Glutamatergic neuron (in vitro differentiated cells): ENCODE measurements around the gene TRPM8. TPM values are rescaled to one million over a fixed set of nuclear protein-coding genes. Genes with fewer than 3 reads are reported as not detected.
"Not testable (repeated sequence)": the region's sequence is repeated elsewhere in the genome, so short reads cannot be mapped to it uniquely, and the experiment has no call there.

Source experiments
- DNase-seq: peaks from one replicate; pipeline ENCODE4 v3.0.0; 2022
- H3K27ac Mint-ChIP-seq: one replicate; pipeline ENCODE4 v1.8.0; 2020; ENCODE audit warnings: mild to moderate bottlenecking, mixed read lengths, inconsistent platforms; ENCODE audit not compliant: unreplicated experiment
- H3K27me3 Mint-ChIP-seq: one replicate; pipeline ENCODE4 v1.8.0; 2020; ENCODE audit warnings: mild to moderate bottlenecking, moderate library complexity, mixed read lengths, inconsistent platforms; ENCODE audit not compliant: unreplicated experiment
- H3K36me3 Mint-ChIP-seq: one replicate; pipeline ENCODE4 v1.8.0; 2020; ENCODE audit warnings: mild to moderate bottlenecking, mixed read lengths, inconsistent platforms; ENCODE audit not compliant: unreplicated experiment
- H3K4me1 Mint-ChIP-seq: one replicate; pipeline ENCODE4 v1.8.0; 2020; ENCODE audit warnings: mild to moderate bottlenecking, low read depth, mixed read lengths, inconsistent platforms; ENCODE audit not compliant: unreplicated experiment
- H3K4me3 Mint-ChIP-seq: one replicate; pipeline ENCODE4 v1.8.0; 2020; ENCODE audit warnings: mild to moderate bottlenecking, mixed read lengths, inconsistent platforms; ENCODE audit not compliant: unreplicated experiment
- H3K9me3 Mint-ChIP-seq: one replicate; pipeline ENCODE4 v1.8.0; 2020; ENCODE audit warnings: mild to moderate bottlenecking, moderate library complexity, mixed read lengths, inconsistent platforms; ENCODE audit not compliant: unreplicated experiment
- total RNA-seq: library from RNA; stranded (reverse); fragmentation: NEBNext Ultra II Directional; extraction: Animal tissue kit (Norgen Biotek cat#: 25700); gene quantifications from one replicate; pipeline ENCODE4 v1.2.1, GENCODE V29; 2021; ENCODE audit not compliant: unreplicated experiment
- TF ChIP-seq, protein P1 (sequence below): fragments of 200-600 bp; sonication (generic); IDR thresholded peaks from one replicate; pipeline ENCODE4 v1.5.0; 2021; ENCODE audit not compliant: partially characterized antibody, unreplicated experiment

The TRPM8 gene
- total RNA-seq, 1 donor from 2014 or later = not detected

DNA sequence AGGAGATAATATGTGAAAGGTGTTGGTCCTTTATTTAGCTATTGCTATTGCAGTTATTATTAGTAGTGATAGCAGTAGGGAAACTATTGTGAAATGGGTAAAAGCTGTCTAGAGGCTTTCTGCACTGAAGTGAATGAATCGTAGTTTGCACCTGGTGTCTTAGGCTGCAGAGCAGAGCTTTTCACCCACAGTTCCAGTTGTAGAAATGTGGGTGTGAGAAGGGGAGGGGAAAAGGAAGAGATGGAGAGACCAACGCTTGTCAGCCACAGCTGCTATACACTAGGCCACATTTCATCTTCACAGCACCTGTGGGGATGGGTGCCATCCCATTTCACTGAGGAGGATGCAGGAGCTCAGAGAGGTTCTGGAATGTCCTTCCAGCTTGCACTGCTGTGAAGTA, 50.0 kb downstream of the TRPM8 start:
- H3K4me3 Mint-ChIP-seq = no peak overlapping the region
- peaks cover 4% of the 10 kb centered on the region for H3K4me1 Mint-ChIP-seq
- H3K27me3 Mint-ChIP-seq = no peaks in the 10 kb centered on the region
- H3K36me3 Mint-ChIP-seq = peaks cover 8% of the 10 kb centered on the region
- H3K27ac Mint-ChIP-seq = no peak overlapping the region
- no peak for DNase-seq
- TF ChIP-seq, protein P1, sequence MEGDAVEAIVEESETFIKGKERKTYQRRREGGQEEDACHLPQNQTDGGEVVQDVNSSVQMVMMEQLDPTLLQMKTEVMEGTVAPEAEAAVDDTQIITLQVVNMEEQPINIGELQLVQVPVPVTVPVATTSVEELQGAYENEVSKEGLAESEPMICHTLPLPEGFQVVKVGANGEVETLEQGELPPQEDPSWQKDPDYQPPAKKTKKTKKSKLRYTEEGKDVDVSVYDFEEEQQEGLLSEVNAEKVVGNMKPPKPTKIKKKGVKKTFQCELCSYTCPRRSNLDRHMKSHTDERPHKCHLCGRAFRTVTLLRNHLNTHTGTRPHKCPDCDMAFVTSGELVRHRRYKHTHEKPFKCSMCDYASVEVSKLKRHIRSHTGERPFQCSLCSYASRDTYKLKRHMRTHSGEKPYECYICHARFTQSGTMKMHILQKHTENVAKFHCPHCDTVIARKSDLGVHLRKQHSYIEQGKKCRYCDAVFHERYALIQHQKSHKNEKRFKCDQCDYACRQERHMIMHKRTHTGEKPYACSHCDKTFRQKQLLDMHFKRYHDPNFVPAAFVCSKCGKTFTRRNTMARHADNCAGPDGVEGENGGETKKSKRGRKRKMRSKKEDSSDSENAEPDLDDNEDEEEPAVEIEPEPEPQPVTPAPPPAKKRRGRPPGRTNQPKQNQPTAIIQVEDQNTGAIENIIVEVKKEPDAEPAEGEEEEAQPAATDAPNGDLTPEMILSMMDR = no peak
- H3K9me3 Mint-ChIP-seq = peaks cover 4% of the 10 kb centered on the region

DNA sequence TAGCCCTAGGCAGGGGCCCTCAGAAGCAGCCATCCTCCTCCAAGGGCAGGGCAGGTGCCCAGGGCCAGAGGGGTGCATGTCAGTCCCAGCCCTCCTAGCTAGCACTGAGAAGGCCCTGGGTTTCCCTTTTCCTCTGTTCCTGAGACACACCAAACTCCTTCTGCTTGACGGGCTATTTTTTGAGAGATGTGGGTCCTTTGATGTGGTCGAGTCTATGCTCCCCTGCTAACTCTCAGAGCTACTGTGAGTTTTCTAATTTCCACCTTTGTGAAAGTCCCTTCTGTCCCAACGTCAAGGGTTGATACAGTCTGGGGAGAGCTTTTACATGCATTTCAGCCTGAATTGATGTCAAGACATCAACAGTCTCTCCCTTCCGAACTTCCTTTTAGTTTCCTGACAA, 51.4 kb downstream of the TRPM8 start:
- H3K27ac Mint-ChIP-seq = no peak overlapping the region
- H3K4me1 Mint-ChIP-seq = peaks cover 4% of the 10 kb centered on the region
- H3K9me3 Mint-ChIP-seq = peaks cover 4% of the 10 kb centered on the region
- H3K4me3 Mint-ChIP-seq = no peak overlapping the region
- H3K36me3 Mint-ChIP-seq = peaks cover 8% of the 10 kb centered on the region
- no peak for DNase-seq
- no peaks in the 10 kb centered on the region for H3K27me3 Mint-ChIP-seq
- TF ChIP-seq, protein P1 = no peak

DNA sequence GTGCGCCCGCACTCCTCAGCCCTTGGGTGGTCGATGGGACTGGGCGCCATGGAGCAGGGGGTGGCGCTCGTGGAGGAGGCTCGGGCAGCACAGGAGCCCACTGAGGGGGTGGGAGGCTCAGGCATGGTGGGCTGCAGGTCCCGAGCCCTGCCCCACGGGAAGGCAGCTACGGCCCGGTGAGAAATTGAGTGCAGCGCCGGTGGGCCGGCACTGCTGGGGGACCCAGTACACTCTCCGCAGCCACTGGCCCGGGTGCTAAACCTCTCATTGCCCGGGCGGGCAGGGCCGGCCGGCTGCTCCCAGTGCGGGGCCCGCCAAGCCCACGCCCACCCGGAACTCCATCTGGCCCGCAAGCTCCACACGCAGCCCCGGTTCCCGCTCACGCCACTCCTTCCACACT, 55.3 kb downstream of the TRPM8 start:
- H3K27me3 Mint-ChIP-seq, H3K9me3 Mint-ChIP-seq, H3K27ac Mint-ChIP-seq, H3K4me1 Mint-ChIP-seq, DNase-seq, H3K36me3 Mint-ChIP-seq, H3K4me3 Mint-ChIP-seq: not testable (repeated sequence)

DNA sequence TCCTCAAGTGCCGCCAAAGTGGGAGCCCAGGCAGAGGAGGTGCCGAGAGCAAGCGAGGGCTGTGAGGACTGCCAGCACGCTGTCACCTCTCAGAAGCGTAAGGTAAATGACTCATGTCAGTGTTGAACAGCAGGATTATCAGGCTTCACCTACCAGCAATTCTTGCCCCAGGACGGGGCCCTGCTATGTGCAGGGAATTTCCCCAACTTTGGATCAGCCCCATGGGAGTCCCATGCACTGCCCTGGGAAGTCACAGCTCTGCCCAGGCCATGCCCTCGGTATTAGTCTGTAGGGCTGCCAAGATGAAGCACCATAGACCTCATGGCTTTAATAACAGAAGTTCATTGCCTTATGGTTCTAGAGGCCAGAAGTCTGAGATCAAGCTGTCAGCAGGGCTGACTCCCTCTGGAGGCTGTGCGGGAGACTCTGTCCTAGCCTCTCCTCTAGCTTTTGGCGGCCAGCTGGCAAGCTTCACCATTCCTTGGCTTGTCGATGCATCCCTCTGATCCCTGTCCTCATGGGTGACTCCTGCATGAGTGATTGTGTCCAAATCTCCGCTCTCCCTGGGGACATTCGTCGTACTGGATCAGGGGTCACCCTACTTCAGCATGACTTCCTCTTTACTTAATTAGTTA, 55.9 kb downstream of the TRPM8 start:
- H3K4me3 Mint-ChIP-seq = no peak overlapping the region
- H3K36me3 Mint-ChIP-seq = peaks cover 8% of the 10 kb centered on the region
- H3K9me3 Mint-ChIP-seq = peaks cover 6% of the 10 kb centered on the region
- H3K27ac Mint-ChIP-seq = no peak overlapping the region
- H3K27me3 Mint-ChIP-seq = no peaks in the 10 kb centered on the region
- peaks cover 5% of the 10 kb centered on the region for H3K4me1 Mint-ChIP-seq
- TF ChIP-seq, protein P1 = no peak
- DNase-seq = no peak

DNA sequence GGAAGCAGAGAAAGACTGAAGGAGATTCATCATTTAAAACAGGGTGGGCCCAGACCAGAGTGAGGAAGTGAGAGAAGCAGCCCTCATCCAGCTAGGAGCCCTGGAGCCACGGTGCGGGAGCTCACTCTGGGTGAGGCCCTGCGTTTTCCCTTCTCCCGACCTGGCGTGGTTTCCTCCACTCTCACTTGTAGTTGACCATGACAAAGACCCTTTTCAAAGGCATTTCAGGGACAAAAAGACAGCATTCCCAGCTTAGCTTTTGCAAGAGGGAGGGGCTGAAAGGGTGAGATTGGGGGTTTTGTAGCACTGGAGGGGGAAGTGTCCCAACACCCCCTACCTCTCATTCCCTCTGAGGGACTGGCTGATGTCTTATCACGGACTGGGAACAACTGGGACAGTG, 56.6 kb downstream of the TRPM8 start:
- TF ChIP-seq, protein P1 = no peak
- DNase-seq = no peak
- no peak overlapping the region for H3K4me3 Mint-ChIP-seq
- H3K27me3 Mint-ChIP-seq = no peaks in the 10 kb centered on the region
- no peak overlapping the region for H3K27ac Mint-ChIP-seq
- H3K36me3 Mint-ChIP-seq = peaks cover 8% of the 10 kb centered on the region
- peaks cover 5% of the 10 kb centered on the region for H3K4me1 Mint-ChIP-seq
- peaks cover 6% of the 10 kb centered on the region for H3K9me3 Mint-ChIP-seq
